Stimulated activated CD8-positive, alpha-beta memory T cell treated with anti-CD3 and anti-CD28 coated beads, Interleukin-2, amount 100 ng/mL, for 1 hour (primary cell): ENCODE results near the gene ZDHHC14.

ENCODE experiments used
- DNase-seq, 2 donors: peaks; one replicate each; pipeline ENCODE4 v3.0.0-alpha.2; 2020; ENCODE audit warnings: low read depth in 2 of 2

The ZDHHC14 gene

GRCh38 chr6:157533048-157533871 is 152.3 kb downstream of the ZDHHC14 start:
- DNase-seq: no peak

GRCh38 chr6:157534134-157534871 is 153.3 kb downstream of the ZDHHC14 start:
- DNase-seq: no peak

GRCh38 chr6:157534977-157535339 is 154.0 kb downstream of the ZDHHC14 start:
- DNase-seq: no peak

GRCh38 chr6:157535340-157536222 is 154.6 kb downstream of the ZDHHC14 start:
- DNase-seq: no peak

- DNase-seq: no peak
These were observed 155.2 kb downstream of the ZDHHC14 start for GRCh38 chr6:157536223-157536545.

GRCh38 chr6:157537556-157537955 is 156.6 kb downstream of the ZDHHC14 start:
- no peak for DNase-seq

- no peak for DNase-seq
These were observed 157.2 kb downstream of the ZDHHC14 start for GRCh38 chr6:157538168-157538567.

- DNase-seq: no peak
These were observed 157.7 kb downstream of the ZDHHC14 start for GRCh38 chr6:157538698-157539097.

- DNase-seq: no peak
These were observed 158.4 kb downstream of the ZDHHC14 start for GRCh38 chr6:157539421-157539822.

- no peak for DNase-seq
These were observed 159.1 kb downstream of the ZDHHC14 start for GRCh38 chr6:157539900-157540752.

- DNase-seq: no peak
These were observed 160.8 kb downstream of the ZDHHC14 start for GRCh38 chr6:157541618-157542413.

GRCh38 chr6:157542414-157543160 is 161.6 kb downstream of the ZDHHC14 start:
- DNase-seq: no peak

- no peak for DNase-seq
These were observed 165.3 kb downstream of the ZDHHC14 start for GRCh38 chr6:157546321-157546720.

GRCh38 chr6:157547112-157547511 is 166.1 kb downstream of the ZDHHC14 start:
- DNase-seq: no peak

GRCh38 chr6:157548635-157549467 is 167.9 kb downstream of the ZDHHC14 start:
- DNase-seq: no peak

- no peak for DNase-seq
These were observed 168.4 kb downstream of the ZDHHC14 start for GRCh38 chr6:157549468-157549745.

GRCh38 chr6:157550114-157550989 is 169.4 kb downstream of the ZDHHC14 start:
- DNase-seq: no peak
